HG03442 (cell line): Measurements from ENCODE around the gene BASP1.

Experiments
- ATAC-seq: cut with Tn5 transposase; IDR thresholded peaks from one replicate; pipeline ENCODE4 v1.9.1; 2021; ENCODE audit warnings: mild to moderate bottlenecking, moderate library complexity; ENCODE audit not compliant: unreplicated experiment

BASP1 gene

GRCh38 chr5:17221843-17222636, 4.6 kb downstream of the BASP1 start:
- peak; percentile 12 for ATAC-seq

GRCh38 chr5:17222664-17223063, 5.2 kb downstream of the BASP1 start:
- ATAC-seq: no peak

GRCh38 chr5:17223367-17224185, 6.1 kb downstream of the BASP1 start:
- peak; percentile 45 for ATAC-seq

GRCh38 chr5:17224858-17225511, 7.6 kb downstream of the BASP1 start:
- peak; percentile 52 for ATAC-seq

GRCh38 chr5:17225520-17225919, 8.1 kb downstream of the BASP1 start:
- ATAC-seq: no peak

- ATAC-seq: no peak
Observed at GRCh38 chr5:17227868-17228267, 10.4 kb downstream of the BASP1 start.

GRCh38 chr5:17228821-17229291, 11.4 kb downstream of the BASP1 start:
- peak; percentile 56 for ATAC-seq

- ATAC-seq: peak; percentile 33
Observed at GRCh38 chr5:17229313-17229712, 11.9 kb downstream of the BASP1 start.

- no peak for ATAC-seq
Observed at GRCh38 chr5:17230191-17230590, 12.8 kb downstream of the BASP1 start.

- no peak for ATAC-seq
Observed at GRCh38 chr5:17230808-17231525, 13.5 kb downstream of the BASP1 start.

- no peak for ATAC-seq
Observed at GRCh38 chr5:17232405-17232804, 15.0 kb downstream of the BASP1 start.

GRCh38 chr5:17233488-17233887, 16.1 kb downstream of the BASP1 start:
- no peak for ATAC-seq

GRCh38 chr5:17234374-17234773, 16.9 kb downstream of the BASP1 start:
- ATAC-seq: no peak

GRCh38 chr5:17235731-17236330, 18.4 kb downstream of the BASP1 start:
- no peak for ATAC-seq

GRCh38 chr5:17238521-17239041, 21.1 kb downstream of the BASP1 start:
- ATAC-seq: no peak

GRCh38 chr5:17239953-17240352, 22.5 kb downstream of the BASP1 start:
- no peak for ATAC-seq

- ATAC-seq: no peak
Observed at GRCh38 chr5:17240487-17240886, 23.1 kb downstream of the BASP1 start.

- ATAC-seq: no peak
Observed at GRCh38 chr5:17241635-17242034, 24.2 kb downstream of the BASP1 start.

- peak; percentile 54 for ATAC-seq
Observed at GRCh38 chr5:17243287-17244063, 26.0 kb downstream of the BASP1 start.
